SU-DHL-6 (cell line): ENCODE measurements around the gene HMX1.

Experiments
- H2AFZ ChIP-seq: fragments of 200-600 bp; sonication (generic); 2 replicates; pipeline ENCODE4 v1.6.1; 2014; ENCODE audit warnings: low read depth, mild to moderate bottlenecking, moderate library complexity, mixed read lengths, antibody characterized with exemption, low read length; ENCODE audit not compliant: severe bottlenecking
- H3F3A ChIP-seq: fragments of 200-600 bp; shearing (Covaris generic); 2 replicates; pipeline ENCODE4 v1.6.0; 2016; ENCODE audit warnings: antibody characterized with exemption, mild to moderate bottlenecking; ENCODE audit not compliant: insufficient read depth
- H3K27ac ChIP-seq: fragments of 200-600 bp; sonication (generic); 2 replicates; pipeline ENCODE4 v1.5.1; 2016; ENCODE audit warnings: low read depth, mild to moderate bottlenecking, low read length, moderate library complexity, mixed read lengths
- H3K27me3 ChIP-seq: fragments of 200-600 bp; sonication (generic), shearing (Covaris generic); 2 replicates; pipeline ENCODE4 v1.6.0; 2014; ENCODE audit warnings: mild to moderate bottlenecking, low read length
- H3K36me3 ChIP-seq: fragments of 200-600 bp; sonication (generic); 2 replicates; pipeline ENCODE4 v1.6.1; 2014; ENCODE audit warnings: mild to moderate bottlenecking, low read length, mixed read lengths
- H3K4me2 ChIP-seq: fragments of 300-600, 200-600 bp; shearing (Covaris generic), sonication (generic); 2 replicates; pipeline ENCODE4 v1.6.0; 2014; ENCODE audit warnings: low read length, low read depth, mild to moderate bottlenecking; ENCODE audit not compliant: poor library complexity, severe bottlenecking
- H3K4me3 ChIP-seq: fragments of 200-600 bp; sonication (generic); 2 replicates; pipeline ENCODE4 v1.5.1; 2014; ENCODE audit warnings: antibody characterized with exemption, low read length, mild to moderate bottlenecking, mixed read lengths; ENCODE audit not compliant: insufficient read depth, poor library complexity, severe bottlenecking
- H3K79me2 ChIP-seq: fragments of 200-600 bp; sonication (generic); 2 replicates; pipeline ENCODE4 v1.6.1; 2014; ENCODE audit warnings: mild to moderate bottlenecking, low read length, moderate library complexity; ENCODE audit not compliant: insufficient read depth
- H3K9ac ChIP-seq: fragments of 200-600 bp; sonication (generic); 2 replicates; pipeline ENCODE4 v1.7.0; 2014; ENCODE audit warnings: mild to moderate bottlenecking, low read length
- H3K9me2 ChIP-seq: fragments of 200-600 bp; sonication (generic); replicated peaks from 2 replicates; pipeline ENCODE4 v1.6.1; 2014; ENCODE audit warnings: low read length; ENCODE audit not compliant: insufficient read depth
- H3K9me3 ChIP-seq: fragments of 200-600 bp; sonication (generic); 2 replicates; pipeline ENCODE4 v1.6.1; 2014; ENCODE audit warnings: low read length, mixed read lengths; ENCODE audit not compliant: insufficient read depth
- H4K20me1 ChIP-seq: fragments of 200-600 bp; sonication (generic); 2 replicates; pipeline ENCODE4 v1.6.1; 2014; ENCODE audit warnings: low read depth, mild to moderate bottlenecking, antibody characterized with exemption, low read length, moderate library complexity, mixed read lengths
- CTCF ChIP-seq: fragments of 200-600 bp; sonication (generic); IDR thresholded peaks from one replicate; pipeline ENCODE4 v1.5.1; 2017; ENCODE audit warnings: antibody characterized with exemption, mild to moderate bottlenecking, low read length, moderate library complexity; ENCODE audit not compliant: insufficient read depth, poor library complexity, severe bottlenecking
- EZH2phosphoT487 ChIP-seq: fragments of 200-600 bp; sonication (generic), shearing (Covaris generic); conservative IDR thresholded peaks from 2 replicates; pipeline ENCODE4 v1.6.1; 2018; ENCODE audit warnings: mild to moderate bottlenecking, antibody characterized with exemption, low read length, moderate library complexity, mixed read lengths

HMX1 gene

GRCh38 chr4:8840006-8840793, 31.4 kb downstream of the HMX1 start:
- Histone ChIP-seq H3K27ac (no peak overlapping the region), H3K4me2 (no peak overlapping the region), H3K79me2 (no peaks in the 10 kb centered on the region), H3K9ac (no peak overlapping the region), H4K20me1 (no peaks in the 10 kb centered on the region), H3F3A (no peaks in the 10 kb centered on the region), H3K4me3 (no peak overlapping the region), H3K9me3 (peaks cover 5% of the 10 kb centered on the region; the same call in 1 of the 2 replicates), H3K27me3 (no peaks in the 10 kb centered on the region), H3K9me2 (no peaks in the 10 kb centered on the region), H2AFZ (no peak overlapping the region), H3K36me3 (no peaks in the 10 kb centered on the region)
- no peak for TF ChIP-seq CTCF
- no peak for TF ChIP-seq EZH2phosphoT487

- Histone ChIP-seq H2AFZ (no peak overlapping the region), H3K9me3 (peaks cover 5% of the 10 kb centered on the region; the same call in 1 of the 2 replicates), H3K27ac (no peak overlapping the region), H3K4me2 (no peak overlapping the region), H3K27me3 (no peaks in the 10 kb centered on the region), H3K9ac (no peak overlapping the region), H3K9me2 (no peaks in the 10 kb centered on the region), H3F3A (no peaks in the 10 kb centered on the region), H4K20me1 (no peaks in the 10 kb centered on the region), H3K36me3 (no peaks in the 10 kb centered on the region), H3K4me3 (no peak overlapping the region), H3K79me2 (no peaks in the 10 kb centered on the region)
- TF ChIP-seq CTCF (no peak), EZH2phosphoT487 (no peak)
These were observed 32.6 kb downstream of the HMX1 start for GRCh38 chr4:8838961-8839431.

GRCh38 chr4:8838296-8838960, 33.2 kb downstream of the HMX1 start:
- peaks cover 5% of the 10 kb centered on the region; the same call in 1 of the 2 replicates for H3K9me3 ChIP-seq
- H3K9me2 ChIP-seq: no peaks in the 10 kb centered on the region
- H2AFZ ChIP-seq: no peak overlapping the region
- H3K36me3 ChIP-seq: no peaks in the 10 kb centered on the region
- H3K27me3 ChIP-seq: no peaks in the 10 kb centered on the region
- H3K27ac ChIP-seq: no peak overlapping the region
- no peak overlapping the region for H3K4me2 ChIP-seq
- TF ChIP-seq CTCF (no peak), EZH2phosphoT487 (no peak)
- H3F3A ChIP-seq: no peaks in the 10 kb centered on the region
- H4K20me1 ChIP-seq: no peaks in the 10 kb centered on the region
- H3K79me2 ChIP-seq: no peaks in the 10 kb centered on the region
- H3K4me3 ChIP-seq: no peak overlapping the region
- no peak overlapping the region for H3K9ac ChIP-seq
